Measurements from ENCODE around the gene INPP4B. TPM values are rescaled to one million over a fixed set of nuclear protein-coding genes. Genes with fewer than 3 reads are reported as not detected.
A peak's percentile ranks its signal among the peaks of the same experiment; 100 is the strongest.

Gene INPP4B
- polyA plus RNA-seq, 1 of the 3 experiments (the other 2 are of a cell fraction): 0.08 TPM

- peak; percentile 62; the same call in 1 of the 2 replicates for TF ChIP-seq REST (IDR thresholded peaks at IDR 0.05; ENCODE audit: low read depth, low read length)
- no peak for TF ChIP-seq GABPA (IDR thresholded peaks at IDR 0.05; ENCODE audit: low read depth)
- TF ChIP-seq CTCF (IDR thresholded peaks at IDR 0.05): no peak
- no peak for TF ChIP-seq RFX5 (IDR thresholded peaks at IDR 0.05; ENCODE audit: low read length)
- TF ChIP-seq POLR2AphosphoS5 (IDR thresholded peaks at IDR 0.05; ENCODE audit: low read depth, low read length): peak; percentile 77
- TF ChIP-seq EZH2phosphoT487 (IDR thresholded peaks at IDR 0.05; ENCODE audit: borderline replicate concordance, low read depth): no peak
- TF ChIP-seq MAX (IDR thresholded peaks at IDR 0.05; ENCODE audit: low read depth): 0 out of 2 replicates have a peak, but pooled peaks have one; percentile 31
These were observed 28.7 kb downstream of the INPP4B start (continued) for GRCh38 chr4:142817442-142817841.

GRCh38 chr4:142815834-142816233 is 30.3 kb downstream of the INPP4B start:
- H3K9me3 ChIP-seq: no peaks in the 10 kb centered on the region
- no peaks in the 10 kb centered on the region for H3K9me2 ChIP-seq
- H2AFZ ChIP-seq (ENCODE audit: low read depth): no peak overlapping the region
- H3K4me1 ChIP-seq (ENCODE audit: control insufficient read depth in 1 of 2, insufficient read depth in 2 of 2, low read depth in 1 of 2, low read length in 1 of 2): peaks cover 0 to 15% of the 10 kb centered on the region in 2 experiments; a peak in 3 of 4 replicates
- H3K27me3 ChIP-seq (ENCODE audit: insufficient read depth): no peaks in the 10 kb centered on the region
- 24% methylated on average over 1 of the region's 1 CpG for WGBS (ENCODE audit: low lambda C conversion rate)
- POLR2A ChIA-PET: no interaction called here
- no peak for DNase-seq
- H3K79me2 ChIP-seq (ENCODE audit: insufficient read depth): no peaks in the 10 kb centered on the region
- TF ChIP-seq REST (IDR thresholded peaks at IDR 0.05; ENCODE audit: low read depth, low read length) (no peak), TCF12 (IDR thresholded peaks at IDR 0.05) (peak; percentile 50; the same call in 1 of the 2 replicates), FOSL2 (IDR thresholded peaks at IDR 0.05; ENCODE audit: borderline replicate concordance, low read depth) (peak; percentile 33; the same call in 1 of the 2 replicates), NFIC (IDR thresholded peaks at IDR 0.05; ENCODE audit: borderline replicate concordance) (no peak), PBX3 (IDR thresholded peaks at IDR 0.05) (no peak)
- CTCF ChIA-PET: no interaction called here
- H3K36me3 ChIP-seq (replicated peaks in 1 of 2; ENCODE audit: control insufficient read depth in 1 of 2, insufficient read depth in 2 of 2, low read length in 1 of 2): no peaks in the 10 kb centered on the region
- H4K20me1 ChIP-seq (ENCODE audit: insufficient read depth): no peaks in the 10 kb centered on the region
- peaks cover 25% of the 10 kb centered on the region for H3F3A ChIP-seq (replicated peaks; ENCODE audit: insufficient read depth)
- H3K4me3 ChIP-seq (ENCODE audit: low read depth in 2 of 2, low read length in 1 of 2): no peak overlapping the region
- H3K9ac ChIP-seq: no peak overlapping the region; the same call in 1 of the 2 replicates
- no peak overlapping the region for H3K4me2 ChIP-seq
- peak overlapping the region; percentile 39 to 45; a peak in 3 of 4 replicates for H3K27ac ChIP-seq (ENCODE audit: low read depth in 2 of 2, low read length in 1 of 2)
